GM12878 (cell line): Measurements from ENCODE around the gene HOGA1. TPM values are rescaled to one million over a fixed set of nuclear protein-coding genes. Genes with fewer than 3 reads are reported as not detected.
"Not testable (repeated sequence)": the region's sequence is repeated elsewhere in the genome, so short reads cannot be mapped to it uniquely, and the experiment has no call there.

Experiments used
- ATAC-seq: fragments of 200-7000 bp; cut with Tn5 transposase; 3 replicates; pipeline ENCODE4 v1.9.1; 2020; ENCODE audit warnings: mild to moderate bottlenecking, moderate library complexity
- BruUV-seq: library from RNA; stranded (reverse); fragments of 400-500 nt; replicated peaks from 2 replicates; lab custom pipeline; 2021; lab: Mats Ljungman, UMichigan
- CTCF ChIA-PET: fragments of 300-600 bp; sonication (Branson Sonifier 250); formaldehyde crosslinking; extraction: SDS; loops from one replicate; lab custom pipeline; 2021; ENCODE audit warnings: inconsistent platforms; lab: Yijun Ruan, JAX
- POLR2A ChIA-PET: fragments of 350-600 bp; formaldehyde crosslinking; extraction: SDS; loops from one replicate; lab custom pipeline; 2021; ENCODE audit warnings: inconsistent platforms; lab: Charles Lee
- RAD21 ChIA-PET: fragments of 300-600 bp; sonication (Branson Sonifier 250); formaldehyde crosslinking; loops from one replicate; lab custom pipeline; 2023; ENCODE audit warnings: antibody characterized with exemption; ENCODE audit not compliant: unreplicated experiment; lab: Charles Lee
- SMC1A ChIA-PET: fragments of 300-600 bp; sonication (Branson Sonifier 250); formaldehyde crosslinking; loops from one replicate; lab custom pipeline; 2023; ENCODE audit not compliant: unreplicated experiment, uncharacterized antibody; lab: Charles Lee
- DNase-seq: peaks from one replicate; pipeline ENCODE4 v3.0.0-alpha.2; 2011; ENCODE audit warnings: low read depth, low spot score
- FAIRE-seq: peaks from 3 replicates; lab custom pipeline; 2011; peaks lifted over from hg19 to GRCh38; lab: Jason Lieb, UNC
- H2AFZ ChIP-seq: 2 replicates; pipeline ENCODE4 v1.6.0; 2011; ENCODE audit warnings: low read depth, low read length, control low read depth; ENCODE audit not compliant: control insufficient read depth
- H3K27ac ChIP-seq: 2 replicates; pipeline ENCODE4 v1.5.1; 2011; ENCODE audit warnings: control low read depth; ENCODE audit not compliant: control insufficient read depth, insufficient read depth
- H3K27me3 ChIP-seq, 2 experiments: replicated peaks in 1 of 2; 2 replicates each; pipeline versions ENCODE4 v1.6.0 to v1.6.1; 2011; ENCODE audit warnings: low read length in 1 of 2; ENCODE audit not compliant: control insufficient read depth in 2 of 2, insufficient read depth in 2 of 2
- H3K36me3 ChIP-seq, 2 experiments: 2 replicates each; pipeline ENCODE4 v1.5.1; 2011; ENCODE audit warnings: low read length in 1 of 2; ENCODE audit not compliant: control insufficient read depth in 2 of 2, insufficient read depth in 2 of 2
- H3K4me1 ChIP-seq: 2 replicates; pipeline ENCODE4 v1.6.1; 2011; ENCODE audit warnings: mild to moderate bottlenecking, low read length, moderate library complexity, mixed read lengths; ENCODE audit not compliant: control insufficient read depth, insufficient read depth
- H3K4me2 ChIP-seq: 2 replicates; pipeline ENCODE4 v1.6.0; 2011; ENCODE audit warnings: control low read depth; ENCODE audit not compliant: control insufficient read depth, insufficient read depth
- H3K4me3 ChIP-seq: fragments of 200-600 bp; sonication (generic); 2 replicates; pipeline ENCODE4 v1.5.1; 2016
- H3K79me2 ChIP-seq: 2 replicates; pipeline ENCODE4 v1.6.0; 2011; ENCODE audit warnings: low read length; ENCODE audit not compliant: control insufficient read depth, insufficient read depth
- H3K9ac ChIP-seq: 2 replicates; pipeline ENCODE4 v1.8.0; 2011; ENCODE audit warnings: low read length, control low read depth, mixed read lengths; ENCODE audit not compliant: control insufficient read depth, insufficient read depth
- H3K9me3 ChIP-seq: replicated peaks from 3 replicates; pipeline ENCODE4 v1.5.1; 2011; ENCODE audit warnings: mild to moderate bottlenecking, low read length; ENCODE audit not compliant: control insufficient read depth, insufficient read depth
- H4K20me1 ChIP-seq: 2 replicates; pipeline ENCODE4 v1.6.0; 2011; ENCODE audit not compliant: control insufficient read depth, insufficient read depth
- ETV6 ChIP-seq, 2 experiments: fragments of 450-650 bp in 1 of 2; IDR thresholded peaks in 1 of 2; conservative IDR thresholded peaks in 1 of 2; 2 replicates each; pipeline ENCODE4 v1.6.1; 2014; ENCODE audit warnings: antibody characterized with exemption in 1 of 2, borderline replicate concordance in 1 of 2, low read depth in 1 of 2, mild to moderate bottlenecking in 1 of 2, moderate library complexity in 1 of 2
- EZH2 ChIP-seq: IDR thresholded peaks from 2 replicates; pipeline ENCODE4 v1.6.1; 2012; ENCODE audit warnings: low read depth, mild to moderate bottlenecking, control low read depth, inconsistent platforms, low read length, borderline replicate concordance; ENCODE audit not compliant: control insufficient read depth
- NR2C1 ChIP-seq: fragments of 450-650 bp; IDR thresholded peaks from 2 replicates; pipeline ENCODE4 v1.6.1; 2017; ENCODE audit warnings: antibody characterized with exemption, mild to moderate bottlenecking, moderate library complexity
- RFX5 ChIP-seq: IDR thresholded peaks from 2 replicates; pipeline ENCODE4 v1.6.1; 2011; ENCODE audit warnings: low read depth, low read length, improper control_type of control experiment
- SMC3 ChIP-seq: IDR thresholded peaks from 2 replicates; pipeline ENCODE4 v1.6.1; 2011; ENCODE audit warnings: low read length, improper control_type of control experiment, borderline replicate concordance
- WGBS: methylation state at CpG from one replicate; pipeline ENCODE4 v1.1.6; 2016; ENCODE audit warnings: low lambda C conversion rate; ENCODE audit not compliant: insufficient replicate concordance, insufficient coverage; ENCODE audit errors: missing lambda C conversion rate; 5-methylcytosine and 5-hydroxymethylcytosine counted together
- in situ Hi-C: fragments of 300-500 bp; cut with MboI; formaldehyde crosslinking; loops from 9 replicates; pipeline ENCODE4 v1.14.3; 2018; ENCODE audit warnings: mixed read lengths
- intact Hi-C: fragments of 100-400 bp; cut with micrococcal nuclease; formaldehyde crosslinking; loops from one replicate; pipeline ENCODE4 v1.14.2; 2022; ENCODE audit not compliant: unreplicated experiment
- polyA plus RNA-seq, 11 experiments: library from polyadenylated mRNA; depleted of rRNA in 4 of 11; unstranded in 6 of 11; stranded (reverse) in 5 of 11; fragments of >200 nt; fragmentation: Nextera tagmentation in 4 of 11; fragmentation: Illumina TruSeq in 1 of 11; extraction: Ambion mirVana in 4 of 11; extraction: Trizol in 1 of 11; gene quantifications; 1 replicate in 1 of 11; 2 replicates in 10 of 11; pipeline versions ENCODE4 v1.2.1 to v1.2.3, GENCODE V29; 2011 to 2016; ENCODE audit warnings: inconsistent platforms in 2 of 11, missing spikeins in 2 of 11, low read depth in 1 of 11
- total RNA-seq, 4 experiments: library from RNA; depleted of rRNA in 3 of 4; stranded (reverse); fragments of >200 nt in 3 of 4; fragmentation: Illumina TruSeq in 1 of 4; extraction: Trizol in 1 of 4; gene quantifications; 2 replicates each; pipeline versions ENCODE4 v1.2.1 to v1.2.3, GENCODE V29; 2013 to 2021

Gene HOGA1
- total and polyA plus RNA-seq, 10 of the 15 experiments (the other 5 are each of a cell fraction or from before 2014, with no cell fraction given) = 0.01 to 0.19 (median 0.06) TPM; not detected in 6

GRCh38 chr10:97576487-97576886, 7.7 kb upstream of the HOGA1 start:
- ChIA-PET POLR2A (interaction anchor here (0.6 kb wide), 1 partner anchor 17 kb away, joined by 3 read pairs; no protein-coding TSS in a partner anchor), CTCF (interaction anchor here (0.9 to 1.9 kb wide), 3 partner anchors 21 to 32 kb away, joined by 4 to 7 read pairs (median 4); no protein-coding TSS in a partner anchor)
- H3K36me3 ChIP-seq, in situ Hi-C loops, H3K9me3 ChIP-seq, FAIRE-seq, H3K4me2 ChIP-seq, H3K79me2 ChIP-seq, H3K27ac ChIP-seq, H3K9ac ChIP-seq, BruUV-seq, RAD21 ChIA-PET, H3K4me1 ChIP-seq, H3K4me3 ChIP-seq, DNase-seq, intact Hi-C loops, H4K20me1 ChIP-seq, H3K27me3 ChIP-seq, H2AFZ ChIP-seq, ATAC-seq, SMC1A ChIA-PET: not testable (repeated sequence)
- 41% methylated on average over 5 of the region's 5 CpGs for WGBS

GRCh38 chr10:97577701-97578100, 6.5 kb upstream of the HOGA1 start:
- no peaks in the 10 kb centered on the region for H3K9me3 ChIP-seq
- no peak overlapping the region for H3K27ac ChIP-seq
- intact Hi-C loops (no loop called here), in situ Hi-C loops (no loop called here)
- ChIA-PET RAD21 (no interaction called here), CTCF (no interaction called here), SMC1A (no interaction called here), POLR2A (no interaction called here)
- ATAC-seq = no peak
- WGBS = 34% methylated on average over 9 of the region's 9 CpGs
- H3K4me2 ChIP-seq = no peak overlapping the region
- no peak overlapping the region for H3K4me3 ChIP-seq
- BruUV-seq = no TSS peak
- no peak overlapping the region for H3K9ac ChIP-seq
- no peaks in the 10 kb centered on the region for H4K20me1 ChIP-seq
- H3K27me3 ChIP-seq = no peaks in the 10 kb centered on the region; a peak in 1 of 4 replicates
- TF ChIP-seq EZH2 = no peak
- no peak for TF ChIP-seq NR2C1
- TF ChIP-seq RFX5 = no peak
- TF ChIP-seq SMC3 = no peak
- TF ChIP-seq ETV6 (conservative IDR thresholded peaks at IDR 0.05 in 1 of 2, IDR thresholded peaks at IDR 0.05 in 1 of 2; ENCODE audit: borderline replicate concordance in 1 of 2, low read depth in 1 of 2) = no peak
- no peak overlapping the region for H2AFZ ChIP-seq
- no peaks in the 10 kb centered on the region for H3K4me1 ChIP-seq
- H3K79me2 ChIP-seq = no peaks in the 10 kb centered on the region
- no peak for FAIRE-seq
- H3K36me3 ChIP-seq = no peaks in the 10 kb centered on the region
- no peak for DNase-seq
